HUES6 (cell line): ENCODE measurements around the gene LGALS7.
"Not testable (repeated sequence)": the region's sequence is repeated elsewhere in the genome, so short reads cannot be mapped to it uniquely, and the experiment has no call there.

ENCODE experiments used
- H3K27ac ChIP-seq: 2 replicates; pipeline ENCODE4 v1.7.0; 2013; ENCODE audit warnings: low read depth, mild to moderate bottlenecking, low read length, inconsistent platforms
- H3K27me3 ChIP-seq: 2 replicates; pipeline ENCODE4 v1.6.1; 2013; ENCODE audit warnings: low read length; ENCODE audit not compliant: control insufficient read depth, insufficient read depth
- H3K36me3 ChIP-seq: 2 replicates; pipeline ENCODE4 v1.6.1; 2013; ENCODE audit warnings: low read length; ENCODE audit not compliant: control insufficient read depth, insufficient read depth
- H3K4me1 ChIP-seq: 2 replicates; pipeline ENCODE4 v1.6.1; 2013; ENCODE audit warnings: low read length; ENCODE audit not compliant: control insufficient read depth, insufficient read depth
- H3K4me3 ChIP-seq: 2 replicates; pipeline ENCODE4 v1.5.1; 2013; ENCODE audit warnings: low read depth, low read length
- H3K9ac ChIP-seq: one replicate; pipeline ENCODE4 v1.6.1; 2013; ENCODE audit warnings: mild to moderate bottlenecking, low read length
- H3K9me3 ChIP-seq: 2 replicates; pipeline ENCODE4 v1.6.1; 2013; ENCODE audit warnings: low read depth, low read length; ENCODE audit not compliant: control insufficient read depth, insufficient read depth

Gene LGALS7

DNA sequence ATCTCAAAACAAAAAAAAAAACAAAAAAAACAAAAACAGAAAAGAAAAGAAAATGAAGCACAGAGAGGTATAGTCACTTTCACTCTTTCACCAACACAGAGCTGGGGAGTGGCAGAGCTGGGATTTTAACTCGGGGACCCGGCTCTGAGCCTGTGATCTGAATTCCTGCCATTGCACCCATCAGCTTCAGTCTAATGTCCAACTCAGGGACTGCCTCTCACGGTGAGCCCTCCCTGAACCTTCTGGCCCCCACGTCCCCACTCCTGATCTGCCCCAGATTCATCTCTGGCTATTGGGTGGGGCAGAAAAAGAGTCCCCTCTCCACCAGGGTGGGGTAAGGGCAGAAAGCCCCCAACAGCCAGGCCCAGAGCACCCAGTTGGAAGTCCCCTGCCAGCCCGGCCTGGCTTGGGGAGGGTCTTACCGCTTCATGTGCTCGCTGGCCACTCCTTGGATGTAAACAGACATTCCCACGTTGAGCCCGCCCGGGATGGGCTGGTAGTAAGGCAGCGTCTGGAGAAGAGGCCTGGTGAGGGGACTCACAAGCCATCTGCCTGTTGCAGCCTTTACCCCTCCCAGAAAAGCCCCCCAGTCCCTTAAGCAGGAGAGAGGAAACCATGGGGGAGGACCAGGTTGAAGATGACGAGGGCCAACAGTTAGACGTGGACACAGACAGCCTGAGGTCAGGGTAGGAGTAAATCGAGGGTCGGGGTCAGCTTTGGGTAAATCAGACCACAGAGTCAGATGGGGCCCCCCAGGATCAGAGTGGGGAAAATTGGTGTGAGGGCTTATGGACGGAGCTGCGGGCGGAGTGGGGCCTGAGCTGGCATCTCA is 38.9 kb upstream of the LGALS7 start:
- Histone ChIP-seq H3K4me3 (no peak overlapping the region), H3K9me3 (peaks cover under 1% of the 10 kb centered on the region; the same call in 1 of the 2 replicates), H3K36me3 (peaks cover 25% of the 10 kb centered on the region), H3K4me1 (no peaks in the 10 kb centered on the region), H3K27me3 (no peaks in the 10 kb centered on the region), H3K27ac (no peak overlapping the region), H3K9ac (no peak overlapping the region)

DNA sequence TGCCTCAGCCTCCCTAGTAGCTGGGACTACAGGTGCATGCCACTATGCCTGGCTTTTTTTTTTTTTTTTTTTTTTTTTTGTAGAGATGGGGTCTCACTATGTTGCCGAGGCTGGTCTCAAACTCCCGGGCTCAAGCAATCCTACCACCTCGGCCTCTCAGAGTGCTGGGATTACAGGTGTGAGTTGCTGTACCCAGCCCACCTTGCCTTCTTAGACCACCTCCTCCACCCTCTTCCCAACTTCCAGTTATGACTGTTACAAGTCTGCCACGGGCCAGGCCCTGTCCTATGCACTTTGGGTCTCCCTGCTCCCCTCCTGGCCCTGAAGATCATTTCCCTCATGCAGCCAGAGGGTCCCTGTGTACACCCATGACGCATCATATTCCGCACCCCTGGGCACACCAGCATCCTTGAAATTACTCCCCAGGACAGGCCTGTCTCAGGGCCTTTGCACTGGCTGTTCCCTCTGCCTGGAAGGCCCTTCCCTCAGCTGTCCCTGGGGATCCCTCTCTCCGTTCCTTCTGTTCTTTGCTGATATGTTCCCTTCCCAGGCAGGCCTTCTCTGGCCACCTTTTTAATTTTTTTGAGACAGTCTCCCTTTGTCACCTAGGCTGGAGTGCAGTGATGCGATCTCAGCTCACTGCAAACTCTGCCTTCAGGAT is 36.4 kb upstream of the LGALS7 start:
- Histone ChIP-seq H3K36me3 (no peaks in the 10 kb centered on the region), H3K27me3 (no peaks in the 10 kb centered on the region), H3K9me3 (peaks cover 4% of the 10 kb centered on the region; the same call in 1 of the 2 replicates), H3K4me1 (no peaks in the 10 kb centered on the region), H3K27ac (no peak overlapping the region), H3K4me3 (no peak overlapping the region), H3K9ac (no peak overlapping the region)

DNA sequence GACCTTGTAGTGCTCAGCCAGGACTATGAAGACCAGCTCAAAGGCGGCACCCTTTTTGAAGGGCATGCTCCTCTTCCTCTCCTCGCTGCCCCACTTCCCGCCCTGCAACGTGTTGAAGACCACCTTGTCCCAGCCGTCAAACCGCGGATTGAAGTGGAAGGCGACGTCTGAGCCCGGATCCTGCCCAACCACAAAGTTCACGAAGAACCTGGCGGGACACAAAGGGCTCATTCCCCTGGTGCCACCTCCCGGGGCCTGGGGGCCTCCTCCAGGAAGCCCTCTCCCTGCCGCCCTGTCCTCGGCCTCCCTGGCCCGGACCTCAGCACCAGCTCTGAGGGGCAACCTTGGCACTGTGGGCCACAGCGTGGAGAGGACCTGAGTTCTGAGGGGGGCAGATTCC is 35.4 kb upstream of the LGALS7 start:
- Histone ChIP-seq H3K9me3 (peaks cover 4% of the 10 kb centered on the region; the same call in 1 of the 2 replicates), H3K4me3 (no peak overlapping the region), H3K27ac (no peak overlapping the region), H3K9ac (no peak overlapping the region), H3K27me3 (no peaks in the 10 kb centered on the region), H3K4me1 (no peaks in the 10 kb centered on the region), H3K36me3 (no peaks in the 10 kb centered on the region)

DNA sequence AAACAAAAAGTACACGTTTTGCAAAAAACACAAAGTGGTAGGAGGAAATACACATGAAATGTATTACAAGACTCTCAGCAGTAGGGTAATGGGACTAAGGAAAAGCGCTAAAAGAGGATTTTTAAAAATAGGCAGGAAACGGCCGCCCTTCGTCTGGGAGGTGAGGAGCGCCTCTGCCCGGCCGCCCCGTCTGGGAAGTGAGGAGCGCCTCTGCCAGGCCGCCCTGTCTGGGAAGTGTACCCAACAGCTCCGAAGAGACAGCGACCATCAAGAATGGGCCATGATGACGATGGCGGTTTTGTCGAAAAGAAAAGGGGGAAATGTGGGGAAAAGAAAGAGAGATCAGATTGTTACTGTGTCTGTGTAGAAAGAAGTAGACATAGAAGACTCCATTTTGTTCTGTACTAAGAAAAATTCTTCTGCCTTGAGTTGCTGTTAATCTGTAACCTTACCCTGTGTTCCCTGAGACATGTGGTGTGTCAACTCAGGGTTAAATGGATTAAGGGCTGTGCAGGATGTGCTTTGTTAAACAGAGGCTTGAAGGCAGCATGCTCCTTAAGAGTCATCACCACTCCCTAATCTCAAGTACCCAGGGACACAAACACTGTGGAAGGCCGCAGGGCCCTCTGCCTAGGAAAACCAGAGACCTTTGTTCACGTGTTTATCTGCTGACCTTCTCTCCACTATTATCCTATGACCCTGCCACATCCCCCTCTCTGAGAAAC is 34.2 kb upstream of the LGALS7 start:
- not testable (repeated sequence) for H3K9ac ChIP-seq, H3K27me3 ChIP-seq, H3K36me3 ChIP-seq, H3K27ac ChIP-seq, H3K4me3 ChIP-seq, H3K4me1 ChIP-seq, H3K9me3 ChIP-seq

DNA sequence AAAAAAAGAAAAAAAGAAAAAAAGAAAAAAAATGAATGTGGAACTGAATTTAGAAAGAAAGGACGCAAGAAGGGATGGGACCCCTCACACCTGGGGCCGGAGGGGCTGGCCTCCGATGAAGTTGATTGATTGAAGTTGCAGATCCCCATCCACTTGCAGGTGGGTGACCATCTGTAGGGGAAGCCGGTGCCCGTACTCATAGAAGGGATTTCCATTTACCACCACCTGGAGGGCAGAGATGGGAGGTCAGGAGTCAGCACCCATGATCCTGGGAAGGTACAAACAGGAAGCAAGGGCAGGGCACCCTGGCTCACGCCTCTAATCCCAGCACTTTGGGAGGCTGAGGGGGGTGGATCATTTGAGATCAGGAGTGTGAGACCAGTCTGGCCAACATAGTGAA is 33.1 kb upstream of the LGALS7 start:
- H3K4me3 ChIP-seq: no peak overlapping the region
- H3K9me3 ChIP-seq: peaks cover 4% of the 10 kb centered on the region; the same call in 1 of the 2 replicates
- no peaks in the 10 kb centered on the region for H3K4me1 ChIP-seq
- no peaks in the 10 kb centered on the region for H3K36me3 ChIP-seq
- no peak overlapping the region for H3K9ac ChIP-seq
- H3K27ac ChIP-seq: no peak overlapping the region
- H3K27me3 ChIP-seq: no peaks in the 10 kb centered on the region

DNA sequence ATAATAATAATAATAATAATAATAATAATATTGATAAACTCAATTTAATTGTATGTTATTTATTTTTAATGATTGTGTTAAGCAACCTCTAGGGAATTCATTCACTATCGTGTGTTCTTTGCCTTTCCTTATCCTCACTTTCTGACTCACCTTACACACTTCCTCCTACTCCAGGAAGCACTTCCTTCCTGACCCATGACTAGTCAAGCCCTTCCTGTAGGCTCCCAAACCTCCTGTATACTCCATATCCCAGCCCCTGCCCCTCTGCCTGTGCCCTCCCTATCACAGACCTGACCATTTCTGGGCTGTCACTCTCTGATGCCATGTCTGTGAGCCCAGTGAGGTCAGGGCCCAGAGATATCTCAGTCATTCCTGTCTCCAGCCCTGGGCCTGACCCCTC is 31.9 kb upstream of the LGALS7 start:
- no peak overlapping the region for H3K27ac ChIP-seq
- H3K27me3 ChIP-seq: no peaks in the 10 kb centered on the region

DNA sequence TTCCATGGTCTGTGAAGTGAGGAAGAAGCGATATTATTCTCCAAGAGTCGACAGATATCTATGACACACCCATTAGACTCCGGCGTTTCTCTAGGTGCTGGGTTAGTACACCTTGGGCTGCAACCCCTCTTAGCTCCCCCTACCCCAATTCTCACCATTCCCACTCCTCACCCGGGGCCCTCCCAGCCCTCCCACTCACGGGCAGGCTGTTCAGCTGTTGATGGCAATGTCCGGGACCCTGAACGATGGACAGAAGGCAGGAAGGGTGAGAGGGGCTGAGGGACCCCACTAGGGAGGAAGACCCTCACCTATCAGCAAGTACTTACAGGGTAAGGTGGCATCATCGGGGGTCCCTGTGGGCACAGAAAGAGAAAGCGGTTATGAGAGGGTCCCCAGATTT is 30.2 kb upstream of the LGALS7 start:
- Histone ChIP-seq H3K9me3 (peaks cover 9% of the 10 kb centered on the region; the same call in 1 of the 2 replicates), H3K27me3 (no peaks in the 10 kb centered on the region), H3K27ac (no peak overlapping the region), H3K4me1 (no peaks in the 10 kb centered on the region), H3K4me3 (no peak overlapping the region), H3K9ac (no peak overlapping the region), H3K36me3 (no peaks in the 10 kb centered on the region)

More for the DNA sequence above, 31.9 kb upstream of the LGALS7 start:
- H3K4me3 ChIP-seq: no peak overlapping the region
- no peak overlapping the region for H3K9ac ChIP-seq
- H3K4me1 ChIP-seq: no peaks in the 10 kb centered on the region
- peaks cover 4% of the 10 kb centered on the region; the same call in 1 of the 2 replicates for H3K9me3 ChIP-seq
- H3K36me3 ChIP-seq: no peaks in the 10 kb centered on the region

DNA sequence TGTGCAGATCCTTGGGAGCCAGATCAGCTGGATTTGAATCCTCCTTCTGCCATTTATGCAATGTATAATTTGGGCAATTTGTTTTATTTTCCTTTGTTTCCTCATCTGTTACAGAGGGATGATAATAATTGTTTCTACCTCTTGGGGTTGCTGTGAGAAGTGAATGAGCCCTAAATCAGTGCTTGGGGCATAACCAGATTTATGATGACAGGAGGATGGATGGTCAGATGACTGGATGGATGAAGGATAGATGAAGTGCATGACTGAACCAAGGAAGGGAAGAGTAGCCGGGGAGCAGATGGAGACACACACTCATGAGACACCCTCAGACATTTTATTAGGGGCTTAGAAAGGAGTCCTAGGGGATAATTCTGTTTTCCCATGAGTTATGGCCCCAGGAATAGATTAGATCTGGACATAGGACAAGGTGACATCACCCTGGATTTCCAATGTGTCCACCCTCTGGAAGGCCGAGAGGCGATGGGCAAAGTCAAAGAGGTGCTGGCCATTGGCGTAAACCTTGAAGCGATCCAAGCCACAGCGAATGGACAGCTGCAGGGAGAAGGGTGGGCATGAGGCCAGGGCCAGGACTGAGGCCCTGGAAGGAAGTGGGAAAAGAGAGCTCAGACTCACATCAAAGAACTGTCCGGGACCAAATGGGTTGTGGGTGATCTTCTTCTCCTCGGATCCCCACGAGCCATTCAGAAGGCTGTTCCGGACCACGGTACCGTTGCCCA is 28.2 kb upstream of the LGALS7 start:
- Histone ChIP-seq H3K9me3 (0 out of 2 replicates have a peak, but pooled peaks cover 5% of the 10 kb centered on the region), H3K4me1 (no peaks in the 10 kb centered on the region), H3K36me3 (no peaks in the 10 kb centered on the region), H3K27me3 (no peaks in the 10 kb centered on the region), H3K4me3 (no peak overlapping the region), H3K9ac (no peak overlapping the region), H3K27ac (no peak overlapping the region)

DNA sequence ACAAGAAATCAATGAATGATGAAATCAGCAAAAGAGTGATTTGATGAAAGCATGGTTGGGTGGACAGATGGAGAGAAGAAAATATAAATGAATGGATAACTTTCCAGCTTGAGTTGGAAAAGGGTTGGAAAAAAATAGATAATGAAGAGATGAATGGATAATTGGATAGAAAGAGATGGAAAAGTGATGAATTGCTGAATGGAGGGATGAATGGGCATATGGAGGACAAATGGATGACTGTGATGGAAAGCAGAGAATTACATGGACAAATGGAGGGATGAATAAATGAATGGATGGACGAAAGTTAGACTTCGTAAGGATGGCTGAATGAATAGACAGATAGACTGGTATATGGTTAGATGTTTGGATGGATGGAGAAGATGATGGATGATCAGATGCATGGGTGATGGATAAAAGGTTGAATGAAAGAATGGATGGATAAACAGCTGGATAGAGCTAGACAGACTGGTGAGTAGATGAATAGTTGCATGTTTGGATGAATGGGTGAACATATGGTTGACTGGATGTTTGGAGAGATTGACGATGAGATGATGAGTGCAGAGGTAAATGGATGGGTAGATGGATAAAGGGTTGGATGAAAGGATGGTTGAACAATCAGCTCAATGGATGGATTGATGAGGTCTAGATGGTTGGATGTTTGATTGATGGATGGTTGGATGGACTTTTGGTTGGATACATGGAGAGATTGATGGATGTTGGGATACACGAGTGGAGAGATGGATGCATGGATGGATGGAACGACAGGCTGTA is 27.4 kb upstream of the LGALS7 start:
- 0 out of 2 replicates have a peak, but pooled peaks cover 5% of the 10 kb centered on the region for H3K9me3 ChIP-seq
- no peak overlapping the region for H3K9ac ChIP-seq
- H3K4me1 ChIP-seq: no peaks in the 10 kb centered on the region
- no peaks in the 10 kb centered on the region for H3K27me3 ChIP-seq
- H3K27ac ChIP-seq: no peak overlapping the region
- no peaks in the 10 kb centered on the region for H3K36me3 ChIP-seq
- H3K4me3 ChIP-seq: no peak overlapping the region

DNA sequence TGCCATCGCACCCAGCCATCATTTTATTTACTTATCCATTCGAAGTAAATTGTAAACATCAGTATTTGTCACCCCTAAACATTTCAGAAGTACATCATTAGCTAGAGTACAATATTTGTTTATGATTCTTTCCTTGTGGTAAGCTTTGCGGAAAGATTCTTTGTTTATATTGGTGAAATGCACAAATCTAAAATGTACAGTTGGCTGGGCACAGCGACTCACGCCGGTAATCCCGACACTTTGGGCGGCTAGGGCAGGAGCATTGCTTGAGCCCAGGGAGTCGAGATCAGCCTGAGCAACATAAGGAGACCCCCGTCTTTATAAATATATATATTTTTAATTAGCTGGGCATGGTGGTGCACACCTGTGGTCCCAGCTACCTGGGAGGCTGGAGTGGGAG is 25.8 kb upstream of the LGALS7 start:
- H3K27ac ChIP-seq: no peak overlapping the region
- no peak overlapping the region for H3K4me3 ChIP-seq
- 0 out of 2 replicates have a peak, but pooled peaks cover 5% of the 10 kb centered on the region for H3K9me3 ChIP-seq
- H3K27me3 ChIP-seq: no peaks in the 10 kb centered on the region
- no peaks in the 10 kb centered on the region for H3K36me3 ChIP-seq
- no peak overlapping the region for H3K9ac ChIP-seq
- H3K4me1 ChIP-seq: no peaks in the 10 kb centered on the region
